IMR-90 (cell line): ENCODE data around the gene TEAD4. TPM values are rescaled to one million over a fixed set of nuclear protein-coding genes. Genes with fewer than 3 reads are reported as not detected.

Experiments
- ATAC-seq: fragments of 200-7000 bp; cut with Tn5 transposase; 2 replicates; pipeline ENCODE4 v1.9.1; 2020; ENCODE audit warnings: low read depth, mild to moderate bottlenecking, moderate library complexity
- BruUV-seq: library from RNA; stranded (reverse); fragments of 400-500 nt; replicated peaks from 2 replicates; lab custom pipeline; 2021; lab: Mats Ljungman, UMichigan
- CTCF ChIA-PET: fragments of 300-600 bp; formaldehyde crosslinking; extraction: SDS; loops from one replicate; lab custom pipeline; 2021; ENCODE audit warnings: antibody characterized with exemption; lab: Yijun Ruan, JAX
- POLR2A ChIA-PET: fragments of 300-600 bp; sonication (Branson Sonifier 250); formaldehyde crosslinking; loops from one replicate; lab custom pipeline; 2022; ENCODE audit warnings: antibody characterized with exemption; ENCODE audit not compliant: unreplicated experiment; lab: Charles Lee
- DNase-seq: peaks from one replicate; pipeline ENCODE4 v3.0.0; 2013
- H2AFZ ChIP-seq: replicated peaks from 2 replicates; pipeline ENCODE3; 2013; ENCODE audit warnings: low read length, mild to moderate bottlenecking; ENCODE audit not compliant: poor library complexity
- H2AK5ac ChIP-seq: 2 replicates; pipeline ENCODE4 v1.6.1; 2013; ENCODE audit warnings: low read depth, low read length, inconsistent platforms
- H2AK9ac ChIP-seq: replicated peaks from 2 replicates; pipeline ENCODE3; 2013; ENCODE audit warnings: mild to moderate bottlenecking, low read depth, low read length, moderate library complexity; ENCODE audit not compliant: poor library complexity
- H2BK120ac ChIP-seq: 2 replicates; pipeline ENCODE4 v1.6.1; 2013; ENCODE audit warnings: low read depth, low read length, inconsistent platforms
- H2BK15ac ChIP-seq: 3 replicates; pipeline ENCODE4 v1.6.1; 2013; ENCODE audit warnings: low read depth, low read length, inconsistent platforms
- H2BK20ac ChIP-seq: 2 replicates; pipeline ENCODE4 v1.6.1; 2013; ENCODE audit warnings: low read depth, mild to moderate bottlenecking, inconsistent platforms, low read length, moderate library complexity
- H2BK5ac ChIP-seq: 2 replicates; pipeline ENCODE4 v1.6.1; 2013; ENCODE audit warnings: mild to moderate bottlenecking, low read depth, low read length, inconsistent platforms; ENCODE audit not compliant: poor library complexity, severe bottlenecking
- H3K14ac ChIP-seq: replicated peaks from 2 replicates; pipeline ENCODE4 v1.6.1; 2013; ENCODE audit warnings: low read depth, low read length, inconsistent platforms
- H3K18ac ChIP-seq: 2 replicates; pipeline ENCODE4 v1.6.1; 2013; ENCODE audit warnings: low read depth, low read length, control low read depth
- H3K23ac ChIP-seq: 2 replicates; pipeline ENCODE4 v1.6.1; 2013; ENCODE audit warnings: low read depth, low read length, inconsistent platforms
- H3K27ac ChIP-seq: 2 replicates; pipeline ENCODE4 v1.5.1; 2013; ENCODE audit warnings: mild to moderate bottlenecking, control low read depth, low read length; ENCODE audit not compliant: insufficient read depth
- H3K27me3 ChIP-seq: 2 replicates; pipeline ENCODE4 v1.6.1; 2013; ENCODE audit warnings: low read length; ENCODE audit not compliant: control insufficient read depth, insufficient read depth
- H3K36me3 ChIP-seq: 2 replicates; pipeline ENCODE4 v1.6.1; 2013; ENCODE audit warnings: low read length, mixed read lengths; ENCODE audit not compliant: control insufficient read depth, insufficient read depth
- H3K4ac ChIP-seq: 2 replicates; pipeline ENCODE4 v1.6.1; 2013; ENCODE audit warnings: low read depth, low read length, inconsistent platforms
- H3K4me1 ChIP-seq: 2 replicates; pipeline ENCODE4 v1.6.1; 2013; ENCODE audit warnings: low read length, mixed read lengths; ENCODE audit not compliant: control insufficient read depth, insufficient read depth
- H3K4me2 ChIP-seq: 2 replicates; pipeline ENCODE4 v1.6.1; 2013; ENCODE audit warnings: low read depth, mild to moderate bottlenecking, control low read depth, low read length, moderate library complexity
- H3K4me3 ChIP-seq: 2 replicates; pipeline ENCODE4 v1.5.1; 2013; ENCODE audit warnings: low read depth, mild to moderate bottlenecking, control low read depth, low read length, moderate library complexity; ENCODE audit not compliant: insufficient read depth
- H3K56ac ChIP-seq: 2 replicates; pipeline ENCODE4 v1.6.1; 2013; ENCODE audit warnings: low read length, inconsistent platforms; ENCODE audit not compliant: insufficient read depth; ENCODE audit errors: extremely low read depth
- H3K79me1 ChIP-seq, 2 experiments: 2 replicates each; pipeline ENCODE4 v1.6.1; 2013; ENCODE audit warnings: low read length in 2 of 2, inconsistent platforms in 1 of 2, low read depth in 1 of 2
- H3K9ac ChIP-seq: 2 replicates; pipeline ENCODE4 v1.6.1; 2013; ENCODE audit warnings: low read depth, low read length, control low read depth
- H3K9me1 ChIP-seq: 2 replicates; pipeline ENCODE4 v1.6.1; 2013; ENCODE audit warnings: low read length, inconsistent platforms; ENCODE audit not compliant: insufficient read depth
- H3K9me3 ChIP-seq: 2 replicates; pipeline ENCODE4 v1.6.1; 2013; ENCODE audit warnings: low read length; ENCODE audit not compliant: control insufficient read depth, insufficient read depth
- H4K20me1 ChIP-seq: 2 replicates; pipeline ENCODE4 v1.6.1; 2013; ENCODE audit warnings: low read length, inconsistent platforms; ENCODE audit not compliant: insufficient read depth
- H4K5ac ChIP-seq: 2 replicates; pipeline ENCODE4 v1.6.1; 2013; ENCODE audit warnings: mild to moderate bottlenecking, low read depth, low read length, control low read depth
- H4K8ac ChIP-seq, 2 experiments: 2 replicates each; pipeline ENCODE4 v1.6.1; 2013; ENCODE audit warnings: low read depth in 2 of 2, low read length in 2 of 2, control low read depth in 1 of 2, inconsistent platforms in 1 of 2
- H4K91ac ChIP-seq: 2 replicates; pipeline ENCODE4 v1.6.1; 2013; ENCODE audit warnings: low read depth, low read length, inconsistent platforms; ENCODE audit not compliant: insufficient read depth
- BHLHE40 ChIP-seq: fragments of 150-350 bp; IDR thresholded peaks from 2 replicates; pipeline ENCODE4 v1.6.1; 2016; ENCODE audit warnings: mild to moderate bottlenecking, low read depth, low read length
- CEBPB ChIP-seq: IDR thresholded peaks from 2 replicates; pipeline ENCODE4 v1.6.1; 2012; ENCODE audit warnings: low read depth, low read length, improper control_type of control experiment
- CHD1 ChIP-seq: IDR thresholded peaks from 2 replicates; pipeline ENCODE4 v1.6.1; 2012; ENCODE audit warnings: low read depth, low read length, improper control_type of control experiment
- CTCF ChIP-seq: conservative IDR thresholded peaks from 2 replicates; pipeline ENCODE4 v1.5.1; 2012; ENCODE audit warnings: mild to moderate bottlenecking, low read depth, low read length, improper control_type of control experiment
- ELK1 ChIP-seq: fragments of 150-350 bp; IDR thresholded peaks from 2 replicates; pipeline ENCODE4 v1.6.1; 2016; ENCODE audit warnings: low read depth, mild to moderate bottlenecking, low read length, moderate library complexity, borderline replicate concordance
- FOS ChIP-seq: fragments of 150-350 bp; IDR thresholded peaks from 2 replicates; pipeline ENCODE4 v1.6.1; 2016; ENCODE audit warnings: low read depth, low read length
- MAFK ChIP-seq: IDR thresholded peaks from 2 replicates; pipeline ENCODE4 v1.6.1; 2012; ENCODE audit warnings: low read depth, low read length, improper control_type of control experiment
- MAZ ChIP-seq: IDR thresholded peaks from 2 replicates; pipeline ENCODE4 v1.6.1; 2012; ENCODE audit warnings: low read depth, mild to moderate bottlenecking, low read length, improper control_type of control experiment, moderate library complexity, borderline replicate concordance
- MXI1 ChIP-seq: IDR thresholded peaks from 2 replicates; pipeline ENCODE4 v1.6.1; 2012; ENCODE audit warnings: low read depth, mild to moderate bottlenecking, low read length, moderate library complexity, borderline replicate concordance
- NFE2L2 ChIP-seq: fragments of 150-350 bp; IDR thresholded peaks from 2 replicates; pipeline ENCODE4 v1.6.1; 2016; ENCODE audit warnings: low read depth, mild to moderate bottlenecking, low read length
- POLR2A ChIP-seq: IDR thresholded peaks from 2 replicates; pipeline ENCODE4 v1.6.1; 2012; ENCODE audit warnings: mild to moderate bottlenecking, low read depth, low read length
- RAD21 ChIP-seq: IDR thresholded peaks from 2 replicates; pipeline ENCODE4 v1.6.1; 2012; ENCODE audit warnings: low read length, improper control_type of control experiment
- RCOR1 ChIP-seq: IDR thresholded peaks from 2 replicates; pipeline ENCODE4 v1.6.1; 2012; ENCODE audit warnings: mild to moderate bottlenecking, low read length, improper control_type of control experiment; ENCODE audit not compliant: insufficient replicate concordance
- RFX5 ChIP-seq: IDR thresholded peaks from 2 replicates; pipeline ENCODE4 v1.8.0; 2012; ENCODE audit warnings: low read depth, mild to moderate bottlenecking, low read length, moderate library complexity
- SMC3 ChIP-seq: fragments of 150-350 bp; IDR thresholded peaks from 2 replicates; pipeline ENCODE4 v1.6.1; 2016; ENCODE audit warnings: low read depth, mild to moderate bottlenecking, antibody characterized with exemption, low read length, moderate library complexity
- USF2 ChIP-seq: fragments of 150-350 bp; IDR thresholded peaks from 2 replicates; pipeline ENCODE4 v1.6.1; 2017; ENCODE audit warnings: mild to moderate bottlenecking, antibody characterized with exemption, low read length, low read depth
- WGBS, 2 experiments: methylation state at CpG; one replicate each; pipeline versions ENCODE4 v1.1.5 to v1.1.7; 2013; ENCODE audit warnings: missing lambda C conversion rate in 2 of 2; ENCODE audit not compliant: insufficient read length in 1 of 2; ENCODE audit errors: extremely low coverage in 2 of 2; 5-methylcytosine and 5-hydroxymethylcytosine counted together
- dilution Hi-C: fragments of 300-500 bp; cut with HindIII; formaldehyde crosslinking; loops from one replicate; pipeline ENCODE4 v1.14.3; 2018; ENCODE audit warnings: low sequenced_read_pairs; ENCODE audit not compliant: unreplicated experiment
- in situ Hi-C: fragments of 300-500 bp; cut with MboI; formaldehyde crosslinking; loops from 3 replicates; pipeline ENCODE4 v1.14.3; 2019; ENCODE audit warnings: low sequenced_read_pairs, inconsistent platforms, mixed read lengths
- intact Hi-C: fragments of 100-400 bp; cut with micrococcal nuclease; formaldehyde crosslinking; loops from 2 replicates; pipeline ENCODE4 v1.10.0; 2022
- polyA plus RNA-seq, 3 experiments: library from polyadenylated mRNA; depleted of rRNA; stranded (reverse); fragments of >200 nt; gene quantifications; 2 replicates each; pipeline ENCODE4 v1.2.3, GENCODE V29; 2012; ENCODE audit warnings: low replicate concordance in 1 of 3
- total RNA-seq: library from RNA; depleted of rRNA; stranded (reverse); fragments of >200 nt; gene quantifications from 2 replicates; pipeline ENCODE4 v1.2.3, GENCODE V29; 2012

TEAD4 gene
- total and polyA plus RNA-seq, 2 of the 4 experiments (the other 2 are of a cell fraction) = 8.8 to 24.9 TPM

- Histone ChIP-seq H3K14ac (no peak overlapping the region), H2AFZ (no peak overlapping the region), H3K9ac (no peak overlapping the region), H2AK9ac (no peak overlapping the region), H3K4me3 (no peak overlapping the region), H4K20me1 (no peaks in the 10 kb centered on the region), H2BK20ac (no peak overlapping the region), H2AK5ac (no peak overlapping the region), H3K4me2 (no peak overlapping the region), H2BK15ac (no peak overlapping the region), H3K56ac (no peak overlapping the region), H3K27ac (no peak overlapping the region), H3K9me1 (no peaks in the 10 kb centered on the region; the same call in 1 of the 2 replicates), H3K18ac (no peak overlapping the region), H4K5ac (no peak overlapping the region), H3K4ac (no peak overlapping the region), H4K91ac (no peak overlapping the region), H3K27me3 (no peaks in the 10 kb centered on the region), H2BK5ac (no peak overlapping the region), H3K23ac (no peak overlapping the region), H4K8ac (no peak overlapping the region), H3K4me1 (peaks cover 3% of the 10 kb centered on the region; the same call in 1 of the 2 replicates), H3K79me1 (no peaks in the 10 kb centered on the region; a peak in 1 of 4 replicates), H3K9me3 (no peaks in the 10 kb centered on the region), H3K36me3 (peaks cover 11% of the 10 kb centered on the region), H2BK120ac (no peak overlapping the region)
- in situ Hi-C loops (loop anchor here (10.0 kb wide), 1 partner anchor 176 kb away; the partner anchor contains the start of gene TEX52), intact Hi-C loops (no loop called here), dilution Hi-C loops (no loop called here)
- no peak for ATAC-seq
- TF ChIP-seq NFE2L2 (no peak), RCOR1 (no peak), CTCF (no peak), RAD21 (no peak), SMC3 (no peak), FOS (no peak), RFX5 (no peak), POLR2A (no peak), CEBPB (no peak), USF2 (no peak), MXI1 (no peak), CHD1 (no peak), BHLHE40 (no peak), ELK1 (no peak), MAZ (no peak), MAFK (no peak)
- 83% methylated on average over 15 of the region's 21 CpGs; no CpG with 5 or more reads in 1 of the 2 experiments for WGBS, 2 experiments
- DNase-seq = no peak
- ChIA-PET POLR2A (no interaction called here), CTCF (interaction anchor here (0.6 kb wide), 1 partner anchor 65 kb away, joined by 3 read pairs; no protein-coding TSS in a partner anchor)
- no TSS peak for BruUV-seq
Measured at GRCh38 chr12:3030821-3031429, 71.7 kb downstream of the TEAD4 start.
